AG09309 (cell line): Measurements from ENCODE around the gene SLC35F3.
"Not testable (repeated sequence)": the region's sequence is repeated elsewhere in the genome, so short reads cannot be mapped to it uniquely, and the experiment has no call there.

Experiments
- DNase-seq: peaks from one replicate; pipeline ENCODE4 v3.0.0-alpha.2; 2010; ENCODE audit warnings: low read depth
- H3K4me3 ChIP-seq: 2 replicates; pipeline ENCODE4 v1.5.1; 2011; ENCODE audit warnings: mild to moderate bottlenecking, low read depth, low read length, moderate library complexity; ENCODE audit not compliant: control insufficient read depth
- CTCF ChIP-seq: IDR thresholded peaks from 2 replicates; pipeline ENCODE4 v1.5.1; 2011; ENCODE audit warnings: mild to moderate bottlenecking, low read depth, low read length, inconsistent platforms; ENCODE audit not compliant: insufficient read depth, control insufficient read depth; ENCODE audit errors: missing control alignments

Gene SLC35F3

GRCh38 chr1:234170622-234171021 lies 266.1 kb downstream of the SLC35F3 start:
- TF ChIP-seq CTCF: no peak
- no peak for DNase-seq
- no peak overlapping the region for H3K4me3 ChIP-seq

GRCh38 chr1:234173968-234174367 lies 269.5 kb downstream of the SLC35F3 start:
- DNase-seq: no peak
- TF ChIP-seq CTCF: no peak
- no peak overlapping the region for H3K4me3 ChIP-seq

- no peak for TF ChIP-seq CTCF
- no peak overlapping the region for H3K4me3 ChIP-seq
- DNase-seq: no peak
Measured at GRCh38 chr1:234175363-234175762, 270.9 kb downstream of the SLC35F3 start.

DNA sequence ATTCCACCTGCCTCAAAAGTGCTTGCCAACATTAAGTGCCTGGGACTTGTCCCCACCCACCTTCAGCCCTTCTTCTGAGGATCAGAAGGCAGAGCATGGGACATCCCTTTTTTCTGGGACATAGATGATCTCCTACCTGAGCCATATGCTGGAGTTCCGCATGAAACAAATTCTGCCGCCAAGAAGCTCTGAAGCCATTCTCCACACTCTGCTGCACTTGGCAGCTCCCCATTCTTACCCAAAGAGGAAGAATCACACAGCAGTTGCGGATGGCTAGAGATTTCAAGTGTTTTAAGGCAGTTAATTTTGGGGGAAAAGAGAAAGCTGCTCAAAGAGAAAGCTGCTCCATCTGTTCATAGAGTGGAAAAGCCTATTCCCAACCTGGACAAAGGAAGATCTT lies 271.5 kb downstream of the SLC35F3 start:
- TF ChIP-seq CTCF: no peak
- H3K4me3 ChIP-seq: no peak overlapping the region
- no peak for DNase-seq

- not testable (repeated sequence) for DNase-seq, H3K4me3 ChIP-seq
Measured at GRCh38 chr1:234176847-234177246, 272.4 kb downstream of the SLC35F3 start.

DNA sequence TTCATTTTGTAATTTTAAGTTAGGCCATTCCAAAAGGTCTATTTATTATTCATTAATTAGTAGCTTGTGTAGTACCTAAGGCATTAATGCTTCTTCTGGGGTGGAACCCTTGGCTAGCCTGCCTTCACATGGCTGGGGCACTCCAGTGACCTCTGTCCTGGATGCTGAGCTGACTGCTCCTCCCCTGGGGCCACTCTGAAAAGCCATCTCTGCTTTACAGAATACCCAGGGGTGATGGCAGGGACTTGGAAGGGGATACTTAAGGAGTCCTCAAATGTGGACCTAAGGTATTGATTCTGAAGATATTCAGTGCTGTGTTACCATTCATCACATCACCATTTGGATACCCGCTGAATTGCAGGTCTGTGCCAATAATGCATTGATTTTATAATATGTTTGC lies 281.0 kb downstream of the SLC35F3 start:
- DNase-seq: no peak
- no peak for TF ChIP-seq CTCF
- no peak overlapping the region for H3K4me3 ChIP-seq

DNA sequence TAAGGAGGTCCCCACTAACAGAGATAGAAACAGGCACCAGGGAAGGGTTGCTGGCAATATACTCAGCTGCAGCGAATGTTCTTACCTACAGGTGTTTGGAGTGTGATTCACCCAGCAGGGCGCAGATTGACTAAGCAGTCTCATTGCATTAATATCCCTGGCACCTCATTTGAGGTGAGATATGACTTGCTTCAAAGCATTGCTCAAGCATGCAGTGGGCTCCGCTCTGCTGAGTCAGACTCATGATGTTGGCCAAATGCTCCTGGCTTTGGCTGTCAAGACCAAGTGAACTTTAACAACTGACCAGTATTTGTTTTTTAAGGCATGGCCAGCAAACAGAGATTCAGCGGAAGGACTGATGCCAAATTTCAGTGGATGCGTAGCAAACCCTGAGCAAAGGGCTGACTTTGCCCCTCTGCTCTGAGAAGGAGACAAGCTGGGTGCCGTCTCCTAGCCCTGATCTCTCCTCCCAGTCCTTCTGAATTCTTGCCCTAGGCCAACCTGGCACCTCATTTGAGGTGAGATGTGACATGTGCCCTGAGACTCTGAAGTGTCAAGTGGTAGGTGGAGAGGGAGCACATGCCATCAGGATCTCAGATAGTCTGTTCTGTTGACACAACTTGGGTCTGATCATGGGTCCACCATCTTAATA lies 281.7 kb downstream of the SLC35F3 start:
- no peak for DNase-seq
- TF ChIP-seq CTCF: no peak
- H3K4me3 ChIP-seq: no peak overlapping the region
